Measurements from ENCODE around the gene ZNF587.
"Not testable (repeated sequence)": the region's sequence is repeated elsewhere in the genome, so short reads cannot be mapped to it uniquely, and the experiment has no call there.

The ZNF587 gene

GRCh38 chr19:57849666-57850473 is at the start of gene ZNF587:
Gene ZNF587, plus strand, starts transcription at chr19:57849859. Its CDS starts 180 bp downstream, at chr19:57850039.
- peak; percentile 94 for DNase-seq

DNA sequence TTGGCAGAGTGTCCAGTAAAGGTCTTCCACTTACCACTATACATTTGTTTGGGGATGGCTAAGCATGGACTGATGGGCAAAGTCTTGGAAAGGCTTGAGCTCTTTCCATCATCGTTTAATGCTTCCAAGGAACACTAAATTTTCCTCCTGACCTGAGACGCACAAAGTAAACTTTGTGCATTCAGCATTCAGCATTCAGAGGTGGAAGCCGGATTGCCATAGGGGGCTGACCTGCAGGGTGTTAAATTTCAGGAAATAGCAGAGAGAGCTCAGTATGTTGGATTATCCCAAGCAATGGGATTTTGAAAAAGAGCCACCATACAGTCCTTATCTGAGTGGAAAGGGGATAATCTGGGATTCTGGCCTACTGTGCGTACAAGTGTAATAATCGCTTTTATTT is 49.0 kb upstream of the ZNF587 start:
- DNase-seq, result no peak

GRCh38 chr19:57802269-57802668 is 47.4 kb upstream of the ZNF587 start:
- DNase-seq, result peak; percentile 27

DNA sequence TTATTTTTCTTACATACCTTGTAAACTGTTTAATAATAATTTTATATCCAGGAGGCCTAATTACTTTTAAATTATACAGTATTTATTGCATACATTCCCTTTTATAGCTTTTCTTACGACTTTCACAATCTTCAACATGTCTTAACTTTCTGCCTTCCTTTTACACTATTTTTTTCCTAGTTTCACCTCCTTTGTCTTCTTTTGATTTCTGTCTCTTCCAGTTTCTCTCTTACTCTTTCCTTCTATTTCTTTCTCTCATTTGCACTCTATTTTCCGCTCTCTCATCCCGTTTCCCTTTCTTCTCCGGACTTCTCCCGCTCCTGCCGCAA is 46.4 kb upstream of the ZNF587 start:
- DNase-seq, result no peak

- DNase-seq, result peak; percentile 93
Observed at GRCh38 chr19:57803594-57804325, 45.9 kb upstream of the ZNF587 start.

DNA sequence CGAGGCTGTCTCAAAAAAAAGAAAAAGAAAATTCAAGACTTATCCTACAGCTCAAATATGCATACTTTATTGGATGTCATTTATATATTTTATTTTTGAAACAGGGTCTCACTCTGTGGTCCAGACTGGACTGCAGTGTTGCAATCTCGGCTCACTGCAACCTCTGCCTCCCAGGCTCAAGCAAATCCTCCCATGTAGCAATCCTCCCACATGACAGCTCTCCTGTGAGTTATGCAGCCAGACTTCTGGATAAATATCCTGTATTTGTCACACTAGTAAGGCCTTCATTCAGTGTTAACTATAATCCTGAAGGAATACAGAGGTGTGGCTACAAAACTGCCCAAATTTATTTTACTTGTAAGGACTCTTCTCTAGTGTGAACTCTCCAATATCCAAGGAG is 42.1 kb upstream of the ZNF587 start:
- no peak for DNase-seq

DNA sequence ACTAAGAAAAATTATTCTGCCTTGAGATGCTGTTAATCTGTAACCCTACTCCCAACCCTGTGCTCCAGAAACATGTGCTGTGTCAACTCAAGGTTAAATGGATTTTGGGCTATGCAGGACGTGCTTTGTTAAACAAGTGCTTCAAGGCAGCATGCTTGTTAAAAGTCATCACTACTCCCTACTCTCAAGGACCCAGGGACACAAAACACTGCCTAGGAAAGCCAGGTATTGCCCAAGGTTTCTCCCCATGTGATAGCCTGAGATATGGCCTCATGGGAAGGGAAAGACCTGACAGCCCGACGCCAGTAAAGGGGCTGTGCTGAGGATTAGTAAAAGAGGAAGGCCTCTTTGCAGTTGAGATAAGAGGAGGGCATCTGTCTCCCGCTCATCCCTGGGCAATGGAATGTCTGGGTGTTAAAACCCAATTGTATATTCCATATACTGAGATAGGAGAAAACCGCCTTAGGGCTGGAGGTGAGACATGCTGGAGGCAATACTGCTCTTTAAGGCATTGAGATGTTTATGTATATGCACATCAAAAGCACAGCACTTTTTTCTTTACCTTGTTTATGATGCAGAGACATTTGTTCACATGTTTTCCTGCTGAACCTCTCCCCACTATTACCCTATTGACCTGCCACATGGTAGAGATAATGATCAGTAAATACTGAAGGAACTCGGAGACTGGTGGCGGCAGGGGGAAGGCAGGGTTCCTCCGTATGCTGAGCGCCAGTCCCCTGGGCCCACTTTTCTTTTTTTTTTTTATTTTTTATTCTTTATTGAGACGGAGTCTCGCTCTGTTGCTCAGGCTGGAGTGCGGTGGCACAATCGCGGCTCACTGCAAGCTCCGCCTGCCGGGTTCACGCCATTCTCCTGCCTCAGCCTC is 39.0 kb upstream of the ZNF587 start:
- peak; percentile 87 for DNase-seq

DNA sequence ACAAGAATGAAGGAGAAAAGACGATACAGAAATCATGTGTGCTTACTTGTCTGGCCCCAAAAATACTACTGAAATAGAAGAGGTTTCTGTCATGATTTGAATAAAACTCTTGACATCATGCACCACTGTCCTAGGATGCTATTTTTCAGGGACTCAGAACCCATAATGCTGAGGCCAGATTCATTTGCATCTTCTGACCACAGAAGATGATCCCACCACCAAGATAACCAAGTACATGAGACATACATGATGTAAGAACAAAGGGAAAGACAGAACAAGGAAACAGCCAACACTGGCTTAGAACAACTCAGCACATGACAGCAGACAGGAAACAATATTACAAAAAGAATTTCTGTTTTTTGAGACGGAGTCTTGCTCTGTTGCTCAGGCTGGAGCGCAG is 37.4 kb upstream of the ZNF587 start:
- DNase-seq, result peak; percentile 81

DNA sequence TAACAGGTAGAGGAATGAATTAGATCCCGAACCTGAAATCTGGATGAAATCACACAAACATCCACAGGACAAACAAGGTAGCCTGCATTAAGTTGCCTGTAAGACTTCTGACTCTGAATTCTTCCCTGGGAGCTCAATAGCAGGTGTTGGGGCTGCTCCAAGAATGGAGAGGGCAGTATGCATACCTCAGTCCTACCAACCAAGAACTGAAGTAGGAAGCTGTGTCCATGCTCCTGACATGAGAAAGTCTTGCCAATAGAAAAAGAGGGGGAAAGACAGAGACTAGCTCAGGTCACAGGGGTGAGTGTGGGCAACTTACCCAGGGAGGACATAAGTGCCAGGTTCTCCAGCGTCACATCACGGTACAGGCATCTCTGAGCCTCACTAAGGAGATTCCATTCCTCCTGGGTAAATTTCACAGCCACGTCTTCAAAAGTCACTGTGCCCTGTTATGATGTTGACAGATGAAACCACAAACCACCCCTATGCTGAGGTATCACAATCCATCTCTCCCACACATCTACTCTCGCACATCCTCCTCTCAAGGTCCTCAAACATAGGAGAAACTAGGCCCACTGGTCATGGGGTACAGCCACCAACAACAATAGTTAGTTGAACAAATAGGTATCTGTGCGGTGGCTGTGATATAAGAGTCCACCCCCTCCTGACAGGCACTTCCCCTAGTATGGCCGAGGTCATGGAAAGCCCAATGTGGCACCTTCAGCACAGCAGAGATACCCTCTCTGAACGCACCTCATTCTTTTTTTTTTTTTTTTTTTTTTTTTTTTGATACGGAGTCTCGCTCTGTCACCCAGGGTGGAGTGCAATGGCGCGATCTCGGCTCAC is 36.5 kb upstream of the ZNF587 start:
- DNase-seq, result not testable (repeated sequence)

DNA sequence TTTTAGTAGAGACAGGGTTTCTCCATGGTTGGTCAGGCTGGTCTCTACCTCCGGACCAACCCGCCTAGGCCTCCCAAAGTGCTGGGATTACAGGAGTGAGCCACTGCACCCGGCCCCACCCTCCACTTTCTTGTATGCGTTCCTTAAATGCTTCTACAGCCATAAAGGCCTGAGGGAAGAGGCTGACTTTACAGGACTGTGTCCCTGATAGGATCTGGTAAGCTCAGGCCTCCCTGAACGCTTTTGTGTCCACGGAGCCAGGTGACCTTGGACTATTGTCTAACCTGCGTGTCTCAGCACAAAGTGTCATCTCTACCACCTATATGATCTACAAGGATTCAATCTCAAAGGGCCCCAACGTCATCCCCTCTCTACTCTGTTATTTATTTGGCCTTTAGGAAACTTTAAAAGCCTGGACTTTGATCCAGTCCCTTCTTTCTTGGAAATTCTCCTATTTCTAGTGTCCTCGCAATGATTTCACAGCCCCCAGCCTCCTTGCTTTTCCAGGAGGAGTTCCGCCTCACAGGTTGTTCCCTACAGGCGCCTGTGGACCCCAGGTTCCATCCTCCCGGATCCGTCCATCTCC is 35.6 kb upstream of the ZNF587 start:
- DNase-seq, result peak; percentile 38

DNA sequence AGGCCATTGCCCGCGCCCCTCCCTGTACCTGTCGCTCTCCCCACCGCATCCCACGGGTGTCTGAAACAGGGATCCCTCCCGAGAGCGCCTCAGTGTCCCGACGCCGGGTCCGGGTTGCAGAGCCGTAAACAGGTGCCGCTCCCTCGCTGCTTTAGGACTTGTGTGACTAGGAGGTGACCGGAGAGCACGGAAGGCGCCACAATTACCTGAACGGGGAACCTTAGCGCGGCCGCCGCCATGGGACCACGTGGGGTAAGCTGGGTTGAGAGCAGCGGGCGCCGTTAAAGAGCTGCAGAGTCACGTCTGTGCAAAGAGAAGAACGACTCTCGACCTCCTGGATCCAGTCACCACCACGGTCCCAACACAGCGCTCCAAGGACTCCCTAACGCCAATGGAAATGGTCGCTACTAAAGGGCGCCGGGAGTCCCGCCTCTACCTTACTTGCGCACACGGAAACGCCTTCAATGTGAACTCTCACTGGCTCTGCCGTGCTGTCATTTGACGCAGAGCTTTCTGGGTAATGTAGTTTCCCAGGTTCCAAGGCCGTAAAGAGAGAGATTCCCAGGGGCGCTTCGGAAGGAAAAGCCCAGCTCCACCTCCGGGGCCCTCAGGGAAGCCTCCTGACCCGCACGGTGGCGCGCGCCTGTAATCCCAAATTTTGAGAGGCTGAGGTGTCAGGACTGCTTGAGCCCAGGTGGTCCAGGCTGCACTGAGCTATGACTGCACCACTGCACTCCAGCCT is 35.0 kb upstream of the ZNF587 start, which contains the start of gene ZNF552:
Gene ZNF552, minus strand, starts transcription at position 409 of the 742 bp plus-strand sequence. Its CDS starts 170 bp downstream, at position 239.
- peak; percentile 93 for DNase-seq

GRCh38 chr19:57815247-57816075 is 34.2 kb upstream of the ZNF587 start:
- DNase-seq, result no peak

- DNase-seq, result peak; percentile 34
Observed at GRCh38 chr19:57816652-57817051, 33.0 kb upstream of the ZNF587 start.

GRCh38 chr19:57817976-57818375 is 31.7 kb upstream of the ZNF587 start:
- DNase-seq, result no peak

DNA sequence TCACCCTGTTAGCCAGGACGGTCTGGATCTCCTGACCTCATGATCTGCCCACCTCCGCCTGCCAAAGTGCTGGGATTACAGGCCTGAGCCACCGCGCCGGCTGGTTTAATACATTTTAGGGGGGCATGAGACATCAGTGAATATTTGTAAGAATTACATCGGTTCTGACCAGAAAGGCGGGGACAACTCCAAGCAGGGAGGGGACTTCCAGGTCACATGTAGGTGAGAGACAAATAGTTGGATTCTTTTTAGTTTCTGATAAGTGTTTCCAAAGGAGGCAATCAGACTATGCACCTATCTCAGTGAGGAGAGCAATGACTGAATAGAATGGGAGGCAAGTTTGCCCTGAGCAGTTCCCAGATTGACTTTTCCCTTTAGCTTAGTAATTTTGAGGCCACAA is 31.3 kb upstream of the ZNF587 start:
- peak; percentile 45 for DNase-seq

DNA sequence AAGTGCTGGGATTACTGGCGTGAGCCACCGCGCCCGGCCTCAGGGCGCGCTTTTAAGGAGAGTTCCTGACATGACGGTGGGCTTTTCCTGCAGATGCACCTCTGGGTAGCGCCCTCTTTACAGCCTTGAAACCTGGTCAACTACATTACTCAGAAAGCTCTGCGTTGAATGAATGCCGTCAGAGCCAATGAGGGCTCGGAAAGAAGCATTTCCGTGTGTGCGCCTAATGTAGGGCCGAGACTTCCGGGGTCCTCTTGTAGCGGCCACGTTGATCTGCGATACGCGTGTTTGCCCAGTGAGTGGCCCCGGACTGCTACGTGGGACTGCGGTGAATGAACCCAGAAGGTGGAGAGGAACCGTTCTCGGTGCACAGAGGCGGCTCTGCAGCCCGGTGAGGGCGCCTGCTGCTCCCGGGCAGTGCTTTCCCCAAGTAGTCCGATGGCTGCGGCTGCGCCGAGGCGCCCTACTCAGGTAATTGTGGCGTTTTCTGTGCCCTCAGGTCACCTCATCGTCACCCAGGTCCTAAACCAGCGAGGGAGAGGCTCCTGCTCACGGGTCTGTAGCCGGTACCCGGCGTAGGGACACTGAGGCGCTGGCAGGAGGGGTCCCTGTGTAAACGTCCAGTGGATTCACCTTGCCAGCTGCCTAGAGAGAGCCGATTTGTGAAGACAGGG is 30.0 kb upstream of the ZNF587 start:
- DNase-seq, result peak; percentile 97

DNA sequence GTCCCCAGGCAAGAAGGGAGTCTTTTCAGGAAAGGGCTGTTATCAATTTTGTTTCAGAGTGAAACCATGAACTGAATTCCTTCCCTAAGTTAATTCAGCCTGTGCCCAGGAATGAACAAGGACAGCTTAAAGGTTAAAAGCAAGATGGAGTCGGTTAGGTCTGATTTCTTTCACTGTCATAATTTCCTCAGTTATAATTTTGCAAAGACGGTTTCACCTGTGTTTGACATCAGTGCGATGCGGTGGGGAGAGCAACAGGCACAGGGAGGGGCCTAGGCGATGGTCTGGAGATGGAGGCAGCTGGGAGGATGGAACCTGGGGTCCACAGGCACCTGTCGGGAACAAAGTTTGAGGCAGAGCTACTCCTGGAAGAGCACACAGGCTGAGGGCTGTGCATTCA is 29.1 kb upstream of the ZNF587 start:
- DNase-seq, result no peak

DNA sequence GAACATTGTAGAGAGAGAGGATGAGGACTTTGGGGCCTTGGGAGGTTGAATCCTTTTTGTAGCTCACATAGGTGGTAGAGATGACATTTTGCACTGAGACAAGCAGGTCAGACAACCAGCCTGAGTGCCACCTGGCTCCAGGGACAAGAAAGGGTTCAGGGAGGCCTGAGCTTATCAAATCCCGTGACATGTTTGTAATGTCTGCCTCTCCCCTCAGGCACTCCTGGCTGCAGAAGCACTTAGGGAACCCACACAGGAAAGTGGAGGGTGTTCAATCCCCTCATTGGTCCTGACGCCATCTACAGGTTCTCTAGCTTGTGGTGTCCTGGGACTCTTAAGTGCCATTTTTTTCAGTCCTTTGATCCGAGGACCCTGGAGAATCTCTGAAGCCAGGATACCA is 28.6 kb upstream of the ZNF587 start:
- DNase-seq, result not testable (repeated sequence)

- not testable (repeated sequence) for DNase-seq
Observed at GRCh38 chr19:57821501-57821900, 28.2 kb upstream of the ZNF587 start.

DNA sequence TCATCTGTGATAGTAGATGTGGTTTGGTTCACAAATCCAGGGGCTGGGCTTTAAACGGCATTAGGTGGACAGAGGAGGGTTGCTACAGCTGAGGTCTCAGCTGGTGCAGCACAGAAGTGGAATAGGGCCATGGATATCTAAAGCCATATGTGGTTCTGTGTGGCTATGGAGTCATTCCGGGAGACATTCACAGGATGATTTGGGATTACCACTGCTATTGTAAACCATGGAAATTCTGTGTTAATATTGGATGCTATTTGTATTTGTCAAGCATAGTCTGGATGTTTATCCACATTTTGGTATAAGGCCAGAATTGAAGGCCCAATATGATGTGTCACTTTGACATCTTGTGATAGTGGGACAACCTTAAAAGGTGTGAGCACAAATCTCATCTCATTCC is 26.5 kb upstream of the ZNF587 start:
- DNase-seq, result not testable (repeated sequence)

Data from OCI-M1 (cell line).